Thoracic aorta (tissue), 2 donors: ENCODE measurements around the gene RFFL. TPM values are rescaled to one million over a fixed set of nuclear protein-coding genes. Genes with fewer than 3 reads are reported as not detected.
"Not testable (repeated sequence)": the region's sequence is repeated elsewhere in the genome, so short reads cannot be mapped to it uniquely, and the experiment has no call there.

Source experiments
- ATAC-seq: fragments of 150-250 bp; one replicate; pipeline ENCODE4 v1.8.0; 2017; ENCODE audit warnings: low read depth; ENCODE audit not compliant: insufficient number of reproducible peaks, low FRiP score
- DNase-seq: peaks from one replicate; pipeline ENCODE4 v3.0.0-alpha.2; 2020; ENCODE audit warnings: low spot score
- H3K27ac ChIP-seq, 2 donors: fragments of 200-600 bp; sonication (generic); 1 replicate in 1 of 2; 2 replicates in 1 of 2; pipeline ENCODE4 v1.5.1; 2016; ENCODE audit warnings: mild to moderate bottlenecking in 2 of 2, moderate library complexity in 2 of 2
- H3K27me3 ChIP-seq: fragments of 200-600 bp; sonication (generic); replicated peaks from 2 replicates; pipeline ENCODE4 v1.6.0; 2016; ENCODE audit warnings: mild to moderate bottlenecking; ENCODE audit not compliant: insufficient read depth
- H3K36me3 ChIP-seq: fragments of 200-600 bp; sonication (generic); one replicate; pipeline ENCODE4 v1.5.1; 2016
- H3K4me1 ChIP-seq, 2 donors: fragments of 200-600 bp; sonication (generic); 1 replicate in 1 of 2; 2 replicates in 1 of 2; pipeline versions ENCODE4 v1.5.1 to v1.6.0; 2016; ENCODE audit warnings: low read depth in 2 of 2, mild to moderate bottlenecking in 1 of 2; ENCODE audit not compliant: control insufficient read depth in 1 of 2
- H3K4me3 ChIP-seq: fragments of 200-600 bp; sonication (generic); 2 replicates; pipeline ENCODE4 v1.5.1; 2016; ENCODE audit warnings: mild to moderate bottlenecking
- H3K9me3 ChIP-seq: fragments of 200-600 bp; sonication (generic); 2 replicates; pipeline ENCODE4 v1.5.1; 2016
- total RNA-seq, 2 donors: library from RNA; depleted of rRNA; stranded (reverse); fragments of >200 nt; gene quantifications; one replicate each; pipeline versions ENCODE4 v1.1.0 to v1.2.3, GENCODE V29; 2016
- TF ChIP-seq, protein P1 (sequence below): fragments of 200-600 bp; sonication (generic); IDR thresholded peaks from one replicate; pipeline ENCODE4 v1.5.1; 2019; ENCODE audit warnings: antibody characterized with exemption

Gene RFFL
- total RNA-seq, 2 donors from 2014 or later = 22.0 to 30.9 TPM

DNA sequence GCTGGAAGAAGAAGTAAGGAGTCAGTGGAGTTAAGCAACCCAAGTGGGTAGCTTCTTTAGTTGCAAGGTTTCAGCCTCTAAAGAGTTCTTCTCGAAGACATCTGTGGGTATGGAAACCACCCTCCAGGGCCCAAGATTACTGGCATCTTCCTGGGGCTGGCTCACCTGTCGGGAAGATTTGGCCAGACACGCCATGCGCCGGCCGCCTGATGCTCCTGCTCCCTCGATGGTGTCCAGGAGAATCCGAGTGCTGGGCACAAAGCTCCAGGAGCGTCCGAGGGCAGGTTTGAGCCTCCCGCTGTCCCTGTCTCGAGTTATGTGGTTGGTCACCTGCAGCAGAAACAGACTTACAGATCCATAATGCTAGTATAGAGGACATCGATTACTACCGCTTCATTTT is 37.5 kb upstream of the RFFL start:
- H3K4me1 ChIP-seq = no peaks in the 10 kb centered on the region
- no peak overlapping the region for H3K27ac ChIP-seq
- DNase-seq (no peak), ATAC-seq (no peak)
- no peaks in the 10 kb centered on the region for H3K27me3 ChIP-seq
- no peak overlapping the region for H3K4me3 ChIP-seq
- no peaks in the 10 kb centered on the region for H3K9me3 ChIP-seq
- TF ChIP-seq, protein P1, sequence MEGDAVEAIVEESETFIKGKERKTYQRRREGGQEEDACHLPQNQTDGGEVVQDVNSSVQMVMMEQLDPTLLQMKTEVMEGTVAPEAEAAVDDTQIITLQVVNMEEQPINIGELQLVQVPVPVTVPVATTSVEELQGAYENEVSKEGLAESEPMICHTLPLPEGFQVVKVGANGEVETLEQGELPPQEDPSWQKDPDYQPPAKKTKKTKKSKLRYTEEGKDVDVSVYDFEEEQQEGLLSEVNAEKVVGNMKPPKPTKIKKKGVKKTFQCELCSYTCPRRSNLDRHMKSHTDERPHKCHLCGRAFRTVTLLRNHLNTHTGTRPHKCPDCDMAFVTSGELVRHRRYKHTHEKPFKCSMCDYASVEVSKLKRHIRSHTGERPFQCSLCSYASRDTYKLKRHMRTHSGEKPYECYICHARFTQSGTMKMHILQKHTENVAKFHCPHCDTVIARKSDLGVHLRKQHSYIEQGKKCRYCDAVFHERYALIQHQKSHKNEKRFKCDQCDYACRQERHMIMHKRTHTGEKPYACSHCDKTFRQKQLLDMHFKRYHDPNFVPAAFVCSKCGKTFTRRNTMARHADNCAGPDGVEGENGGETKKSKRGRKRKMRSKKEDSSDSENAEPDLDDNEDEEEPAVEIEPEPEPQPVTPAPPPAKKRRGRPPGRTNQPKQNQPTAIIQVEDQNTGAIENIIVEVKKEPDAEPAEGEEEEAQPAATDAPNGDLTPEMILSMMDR = no peak
- peaks cover 28% of the 10 kb centered on the region for H3K36me3 ChIP-seq

DNA sequence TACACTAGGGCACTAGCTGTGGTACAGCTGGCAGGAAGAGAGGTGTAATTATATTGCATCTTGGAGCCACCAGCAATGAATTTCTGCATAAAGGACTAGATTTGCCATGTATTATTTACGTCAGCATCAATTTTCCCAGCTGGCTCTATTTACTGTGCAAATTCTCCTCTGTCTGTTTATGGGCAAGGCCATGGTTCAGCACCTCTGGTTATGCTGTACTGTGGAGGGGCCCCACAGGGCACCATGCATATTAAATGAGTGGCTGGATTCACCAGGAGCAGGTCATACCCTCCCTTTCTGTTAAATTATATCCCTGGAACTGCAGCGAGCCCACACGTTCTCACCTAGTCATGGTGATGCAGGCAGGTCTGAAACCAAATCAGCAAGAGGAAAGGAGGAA is 36.4 kb upstream of the RFFL start:
- H3K4me1 ChIP-seq = no peaks in the 10 kb centered on the region
- no peaks in the 10 kb centered on the region for H3K27me3 ChIP-seq
- H3K4me3 ChIP-seq = no peak overlapping the region
- DNase-seq = no peak
- ATAC-seq = no peak
- TF ChIP-seq, protein P1 = no peak
- H3K27ac ChIP-seq = no peak overlapping the region
- no peaks in the 10 kb centered on the region for H3K9me3 ChIP-seq
- H3K36me3 ChIP-seq = peaks cover 19% of the 10 kb centered on the region

DNA sequence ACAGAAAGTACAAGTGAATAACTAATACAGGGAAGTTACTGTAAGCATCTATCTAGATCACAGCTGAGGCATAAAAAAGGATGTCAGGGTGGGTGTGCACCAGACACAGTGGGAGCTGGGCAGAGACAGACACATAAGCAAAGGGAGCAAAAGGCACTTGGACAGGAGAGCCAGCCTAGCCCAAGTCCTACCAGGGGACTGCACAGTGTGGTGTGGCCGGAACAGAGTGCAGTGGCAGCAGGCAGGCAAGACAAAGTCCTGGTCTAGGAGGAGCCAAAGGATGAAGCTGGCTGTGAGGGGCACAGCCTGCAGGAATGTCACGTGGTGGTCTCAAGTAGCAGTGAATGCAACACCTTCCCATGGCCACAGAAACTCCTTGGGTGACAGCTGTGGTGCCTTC is 34.3 kb upstream of the RFFL start:
- Histone ChIP-seq H3K4me1 (no peaks in the 10 kb centered on the region), H3K36me3 (peaks cover 15% of the 10 kb centered on the region), H3K9me3 (no peaks in the 10 kb centered on the region), H3K27me3 (no peaks in the 10 kb centered on the region), H3K27ac (no peak overlapping the region), H3K4me3 (no peak overlapping the region)
- ATAC-seq (no peak), DNase-seq (no peak)
- TF ChIP-seq, protein P1 = no peak

DNA sequence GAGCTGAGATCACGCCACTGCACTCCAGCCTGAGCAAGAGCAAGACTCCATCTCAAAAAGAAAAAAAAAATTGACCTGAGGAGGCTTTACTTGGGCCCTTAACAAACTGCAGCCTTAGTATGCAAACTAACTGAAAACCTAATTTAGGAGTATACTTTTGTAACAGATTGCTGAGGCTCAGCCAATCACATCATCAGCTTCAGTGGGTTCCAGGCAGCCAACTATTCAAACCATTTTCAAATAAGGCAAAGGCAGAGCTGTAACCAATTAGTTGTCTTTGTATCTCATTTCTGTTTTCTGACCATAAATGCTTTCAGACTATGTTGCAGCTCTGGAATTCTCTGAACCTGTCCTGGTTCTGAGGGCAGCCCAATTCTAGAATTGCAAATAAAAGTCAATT is 32.2 kb upstream of the RFFL start:
- H3K27me3 ChIP-seq = no peaks in the 10 kb centered on the region
- H3K9me3 ChIP-seq = no peaks in the 10 kb centered on the region
- no peak overlapping the region for H3K27ac ChIP-seq
- ATAC-seq = no peak
- peaks cover 12% of the 10 kb centered on the region for H3K36me3 ChIP-seq
- H3K4me3 ChIP-seq = no peak overlapping the region
- no peak for DNase-seq
- no peaks in the 10 kb centered on the region for H3K4me1 ChIP-seq
- TF ChIP-seq, protein P1 = no peak

DNA sequence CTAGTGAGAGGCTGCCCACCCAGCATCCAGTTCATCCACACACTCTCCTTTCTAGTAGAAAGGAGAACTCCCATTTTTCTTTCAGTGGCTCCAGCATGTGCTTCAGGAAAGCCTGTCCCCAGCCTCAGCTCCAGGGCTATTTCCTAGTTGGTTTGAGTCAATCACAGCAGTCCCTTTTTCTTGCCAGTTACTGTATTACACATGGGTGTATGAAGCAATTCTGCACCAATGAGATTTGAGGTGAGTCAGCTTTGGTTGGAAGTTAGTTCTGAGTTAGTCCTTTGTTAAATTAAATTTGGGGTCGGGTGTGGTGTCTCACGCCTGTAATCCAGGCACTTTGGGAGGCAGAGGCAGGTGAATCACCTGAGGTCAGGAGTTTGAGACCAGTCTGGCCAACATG is 31.4 kb upstream of the RFFL start:
- TF ChIP-seq, protein P1 = no peak
- DNase-seq (no peak), ATAC-seq (no peak)
- no peaks in the 10 kb centered on the region for H3K27me3 ChIP-seq
- H3K4me1 ChIP-seq = no peaks in the 10 kb centered on the region
- no peak overlapping the region for H3K4me3 ChIP-seq
- no peak overlapping the region for H3K27ac ChIP-seq
- H3K9me3 ChIP-seq = no peaks in the 10 kb centered on the region
- peaks cover 3% of the 10 kb centered on the region for H3K36me3 ChIP-seq

DNA sequence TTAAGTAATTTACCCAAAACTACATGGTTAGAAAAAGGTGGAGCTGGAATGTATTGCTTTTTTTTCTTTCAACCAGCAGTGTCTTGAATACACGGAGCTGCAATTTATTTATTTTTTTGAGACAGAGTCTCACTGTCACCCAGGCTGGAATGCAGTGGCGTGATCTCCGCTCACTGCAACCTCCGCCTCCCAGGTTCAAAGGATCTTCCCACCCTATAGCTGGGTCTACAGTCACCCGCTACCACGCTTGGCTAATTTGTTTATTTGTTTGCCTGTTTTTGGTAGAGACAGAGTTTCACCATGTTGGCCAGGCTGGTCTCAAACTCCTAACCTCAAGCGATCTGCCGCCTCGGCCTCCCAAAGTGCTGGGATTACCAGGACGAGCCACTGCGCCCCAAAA is 27.2 kb upstream of the RFFL start:
- DNase-seq, H3K27me3 ChIP-seq, H3K4me3 ChIP-seq, H3K27ac ChIP-seq, H3K9me3 ChIP-seq, H3K36me3 ChIP-seq, ATAC-seq: not testable (repeated sequence)
- peaks cover 7 to 13% of the 10 kb centered on the region in 2 donors for H3K4me1 ChIP-seq
